Effector CD4-positive, alpha-beta T cell (primary cell): ENCODE measurements around the gene RASAL2.
"Not testable (repeated sequence)": the region's sequence is repeated elsewhere in the genome, so short reads cannot be mapped to it uniquely, and the experiment has no call there.

Experiments used
- DNase-seq: peaks from one replicate; pipeline ENCODE4 v3.0.0-alpha.2; 2020

RASAL2 gene

DNA sequence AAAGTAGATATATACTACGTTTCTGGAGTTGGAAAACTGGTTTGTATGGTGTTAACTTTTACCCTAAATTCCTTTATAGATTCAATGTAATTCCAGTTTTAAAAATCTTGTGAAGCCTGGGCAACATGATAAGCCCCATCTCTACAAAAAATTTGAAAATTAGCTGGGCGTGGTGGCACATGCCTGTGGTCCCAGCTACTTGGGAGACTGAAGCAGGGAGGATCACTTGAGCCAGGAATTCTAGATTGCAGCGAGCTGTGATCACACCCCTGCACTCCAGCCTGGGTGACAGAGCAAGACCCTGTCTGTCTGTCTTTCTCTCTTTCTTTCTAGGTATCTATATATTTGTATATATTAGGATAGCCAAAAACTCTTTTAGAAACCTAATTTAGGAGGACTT lies 260.9 kb downstream of the RASAL2 start:
- no peak for DNase-seq

DNA sequence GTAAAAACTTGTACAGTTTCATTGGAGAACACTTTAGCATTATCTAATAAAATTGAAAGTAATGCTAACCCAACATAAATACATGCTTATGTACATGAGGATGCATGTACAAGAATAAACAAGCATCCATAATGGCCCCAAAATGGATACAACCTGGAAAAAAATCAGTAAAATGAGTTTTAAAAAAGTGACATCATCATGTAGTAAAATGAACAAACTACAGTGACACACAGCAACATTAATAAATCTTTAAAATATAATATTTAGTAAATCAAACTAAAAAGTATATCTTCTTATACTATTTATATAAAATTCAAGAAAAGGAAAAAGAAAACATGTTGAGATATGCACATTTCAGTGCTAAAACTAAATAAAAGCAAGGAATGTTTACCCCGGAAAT lies 262.4 kb downstream of the RASAL2 start:
- no peak for DNase-seq

DNA sequence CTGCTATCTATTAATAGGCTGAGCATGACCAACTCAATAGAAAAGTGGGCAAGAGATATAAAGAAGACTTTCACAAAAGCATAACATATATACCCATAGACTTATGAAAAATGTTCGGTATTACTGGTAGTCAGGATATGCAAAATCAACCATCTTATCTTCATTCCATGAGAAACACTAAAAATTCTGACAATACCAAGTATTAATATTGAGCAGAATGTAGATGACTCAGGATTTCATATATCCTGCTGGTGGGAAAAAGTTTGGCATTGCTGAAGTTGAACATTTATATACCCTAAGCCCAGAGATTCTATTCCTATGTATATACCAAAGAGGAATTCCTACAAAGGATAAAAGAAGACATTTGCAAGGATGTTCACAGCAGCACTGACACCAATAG lies 264.6 kb downstream of the RASAL2 start:
- no peak for DNase-seq

DNA sequence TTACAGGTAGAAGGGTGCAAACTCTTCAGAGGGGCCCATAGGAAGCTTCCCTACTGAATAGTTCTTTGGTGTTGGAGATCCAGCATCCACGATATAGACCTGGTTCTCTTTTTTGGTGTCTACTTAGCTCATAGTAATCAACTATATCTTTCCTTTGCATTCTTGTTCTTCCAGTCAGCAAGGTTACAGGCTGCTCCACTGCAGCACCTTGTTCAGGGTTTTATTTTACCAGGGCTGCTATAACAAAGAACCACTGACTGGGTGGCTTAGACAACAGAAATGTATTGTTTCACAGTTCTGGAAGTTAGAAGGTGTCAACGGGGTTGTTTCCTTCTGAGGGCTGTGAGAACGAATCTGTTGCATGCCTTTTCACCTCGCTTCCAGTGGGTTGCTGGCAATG lies 266.5 kb downstream of the RASAL2 start:
- no peak for DNase-seq

DNA sequence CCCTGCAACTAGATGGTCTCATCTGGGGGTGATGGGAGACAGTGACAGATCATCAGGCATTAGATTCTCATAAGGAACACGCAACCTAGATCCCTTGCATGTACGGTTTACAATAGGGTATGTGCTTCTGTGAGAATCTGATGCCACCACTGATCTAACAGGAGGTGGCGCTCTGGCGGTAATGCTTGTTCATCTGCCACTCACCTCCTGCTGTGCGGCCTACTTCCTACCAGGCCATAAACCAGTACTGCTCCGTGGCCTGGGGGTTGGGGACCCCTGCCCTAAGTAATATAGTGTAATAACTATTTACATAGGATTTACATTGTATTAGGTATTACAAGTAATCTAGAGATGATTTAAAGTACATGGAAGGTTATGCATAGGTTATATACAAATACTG lies 267.9 kb downstream of the RASAL2 start:
- no peak for DNase-seq

DNA sequence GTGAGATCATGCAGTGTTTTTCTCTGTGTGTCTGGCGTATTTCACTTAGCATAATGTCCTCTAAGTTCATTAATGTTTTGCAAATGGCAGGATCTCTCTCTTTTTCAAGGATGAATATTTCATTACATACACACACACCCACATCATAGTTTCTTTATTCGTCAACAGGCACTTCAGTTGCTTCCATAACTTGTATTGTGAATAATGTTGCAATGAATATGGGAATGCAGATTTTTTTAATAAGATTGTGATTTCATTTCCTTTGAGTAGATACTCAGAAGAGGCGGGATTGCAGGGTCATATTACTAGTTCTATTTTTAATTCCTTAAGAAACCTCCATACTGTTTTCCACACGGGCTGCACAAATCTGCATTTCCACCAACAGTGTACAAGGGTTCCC lies 268.8 kb downstream of the RASAL2 start:
- DNase-seq, result no peak

DNA sequence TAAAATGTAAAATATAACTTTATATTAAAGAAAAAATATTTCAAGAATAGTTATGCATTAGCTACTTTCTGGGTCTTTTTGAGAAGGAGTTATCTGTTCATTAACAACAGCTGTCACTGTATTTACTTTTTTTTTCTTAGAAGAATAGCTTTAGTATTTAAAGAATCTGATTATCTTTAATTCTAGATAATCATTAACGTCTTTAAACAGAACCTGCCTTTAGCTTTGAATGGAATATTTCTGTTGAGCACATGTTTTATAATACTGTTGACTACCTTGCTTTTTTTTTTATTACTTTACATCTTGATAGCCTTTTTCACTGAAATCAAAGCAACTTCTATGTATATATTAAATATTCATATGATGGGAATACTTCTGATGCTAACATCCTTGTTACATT lies 270.9 kb downstream of the RASAL2 start:
- no peak for DNase-seq

DNA sequence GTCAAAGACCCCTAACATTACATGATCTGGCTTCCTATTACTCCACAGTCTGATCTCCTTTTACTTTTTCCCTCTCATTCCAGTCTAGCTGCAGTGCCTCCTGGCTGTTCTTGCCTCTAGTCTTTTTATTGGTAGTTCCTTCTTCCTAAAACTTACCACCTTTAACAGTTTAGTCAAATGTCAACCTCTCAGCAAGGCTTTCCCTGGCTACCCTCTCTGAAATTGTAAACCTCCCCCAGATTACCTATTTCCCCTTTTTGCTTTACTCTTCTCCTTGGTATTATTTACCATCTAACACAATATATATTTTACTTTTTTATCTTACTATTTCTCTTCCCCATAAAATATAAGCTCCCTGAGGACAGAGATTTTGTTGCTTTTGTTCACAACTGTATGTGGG lies 273.2 kb downstream of the RASAL2 start:
- no peak for DNase-seq

DNA sequence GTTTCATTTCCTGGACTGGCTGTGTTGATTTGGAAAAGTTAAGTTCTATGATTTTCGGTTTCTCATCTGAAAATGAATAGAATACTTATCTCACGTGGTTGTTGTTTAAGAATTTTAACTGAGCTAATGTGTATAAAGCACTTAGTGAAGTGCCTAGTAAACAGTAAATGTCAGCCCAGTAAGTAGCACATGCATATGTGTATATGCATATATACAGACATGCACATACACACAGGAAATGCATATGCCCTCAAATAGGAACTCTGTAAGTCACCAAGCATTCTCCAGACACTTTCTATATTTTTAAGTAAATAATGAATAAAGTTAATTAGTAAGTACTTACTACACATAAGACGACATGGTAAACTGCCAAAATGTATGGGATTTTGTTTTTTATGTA lies 274.3 kb downstream of the RASAL2 start:
- no peak for DNase-seq

DNA sequence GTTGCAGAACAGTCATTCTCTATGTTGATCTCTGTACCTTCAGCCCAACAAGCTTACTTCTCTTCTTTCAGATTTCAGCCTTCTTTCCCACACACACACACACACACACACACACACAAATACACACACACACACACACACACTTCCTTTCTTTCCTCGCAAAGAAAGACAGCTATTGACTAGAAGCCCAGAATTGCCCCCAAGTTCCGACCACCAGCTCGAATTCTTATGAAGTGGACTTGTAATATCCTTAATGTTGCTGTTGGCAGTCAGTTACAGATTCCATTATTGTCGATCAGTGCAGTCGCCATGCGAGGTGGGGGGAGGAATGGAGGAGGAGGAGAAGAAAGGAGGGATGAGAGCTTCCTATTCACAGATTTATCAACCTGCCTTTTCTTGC lies 277.3 kb downstream of the RASAL2 start:
- no peak for DNase-seq

DNA sequence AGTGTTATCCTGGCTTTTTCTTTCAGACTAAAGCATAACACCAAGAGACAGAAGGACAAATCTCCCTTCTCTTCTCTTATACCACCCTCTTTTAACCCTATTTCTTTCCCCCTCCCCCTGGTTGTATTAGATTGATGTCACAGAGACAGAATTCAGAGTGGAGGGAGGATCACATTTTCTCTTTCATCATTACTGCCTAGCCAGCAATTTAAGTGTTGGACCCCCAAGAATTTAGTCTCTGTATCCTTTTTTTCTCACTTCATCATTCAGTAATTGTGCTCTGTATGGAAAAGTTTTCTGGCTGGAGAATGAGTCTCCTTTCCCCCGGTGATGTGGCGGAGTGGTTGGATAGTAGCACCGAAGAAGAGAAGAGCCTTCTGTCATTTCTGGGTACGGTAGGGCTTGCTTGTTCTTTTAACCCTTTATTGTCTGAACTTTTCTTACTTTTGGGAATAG lies 278.1 kb downstream of the RASAL2 start:
- DNase-seq, result no peak

DNA sequence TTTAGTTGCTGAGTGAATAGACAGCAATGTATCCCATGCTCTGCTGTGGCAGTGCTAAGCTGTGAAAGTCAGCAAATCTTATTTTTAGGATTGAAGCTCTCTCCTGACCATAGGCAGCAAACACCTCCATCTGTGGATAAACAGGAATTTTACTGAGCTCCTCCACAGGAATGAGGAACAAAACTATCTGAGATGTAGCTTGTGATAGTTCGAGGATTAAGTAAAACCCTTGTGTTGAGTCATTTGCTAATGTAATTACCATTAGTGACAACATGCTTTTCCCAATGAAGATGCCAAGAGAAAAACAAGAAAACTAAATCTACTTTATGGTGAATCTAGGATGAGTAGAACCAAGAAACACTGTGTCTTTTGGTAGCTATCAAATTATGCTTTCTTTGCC lies 280.1 kb downstream of the RASAL2 start:
- no peak for DNase-seq

DNA sequence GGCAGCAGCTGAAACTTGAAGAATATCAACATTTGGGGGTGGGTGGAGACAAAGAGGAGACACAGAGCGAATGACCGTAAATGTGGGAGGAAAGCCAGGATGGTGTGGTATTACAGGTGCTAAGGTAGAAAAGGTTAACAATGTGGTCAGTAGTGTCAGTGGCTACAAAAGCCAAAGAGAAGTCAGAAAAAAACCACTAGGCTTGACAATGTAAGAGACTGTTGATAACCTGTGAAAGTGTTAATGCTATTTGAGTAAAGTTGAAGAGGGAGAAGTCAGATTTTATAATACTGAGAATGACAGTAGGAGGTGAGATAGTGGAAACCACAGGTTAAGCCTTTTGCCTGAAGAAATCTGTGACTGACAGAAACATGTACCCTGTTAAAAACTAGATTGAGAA lies 282.1 kb downstream of the RASAL2 start:
- DNase-seq, result no peak

DNA sequence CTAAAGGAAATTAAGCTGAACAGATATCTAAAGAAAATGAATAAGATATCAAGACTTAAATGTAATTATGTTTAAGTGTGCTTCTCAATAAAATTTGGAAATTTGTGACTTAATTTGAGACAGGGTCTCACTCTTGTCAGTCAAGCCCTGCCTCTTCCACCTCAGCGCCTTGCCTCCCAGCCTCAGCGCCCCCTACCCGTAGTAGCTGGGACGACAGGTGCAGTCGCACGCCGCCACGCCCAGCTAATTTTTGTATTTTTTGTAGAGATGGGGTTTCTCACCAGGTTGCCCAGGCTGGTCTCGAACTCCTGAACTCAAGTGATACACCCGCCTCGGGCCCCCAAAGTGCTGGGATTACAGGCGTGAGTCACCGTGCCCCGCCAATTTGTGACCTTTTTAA lies 285.9 kb downstream of the RASAL2 start:
- DNase-seq, result no peak

DNA sequence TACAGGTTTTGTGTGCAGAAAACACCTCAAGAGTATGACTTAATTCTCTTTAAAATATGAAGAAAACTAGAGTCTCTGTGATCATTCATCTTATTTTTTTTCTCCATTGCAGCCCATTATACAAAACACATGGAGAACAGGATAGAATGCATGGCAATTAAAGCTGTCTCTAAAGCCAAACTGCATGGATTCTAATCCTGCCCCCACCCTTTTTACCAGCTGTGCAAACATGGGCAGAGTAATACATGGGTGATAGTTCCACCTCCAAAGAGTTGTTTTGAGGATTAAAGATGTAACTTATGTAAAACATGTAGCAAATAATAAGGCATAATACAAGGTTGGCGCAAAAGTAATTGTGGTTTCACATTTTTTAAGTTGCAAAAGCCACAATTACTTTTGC lies 288.5 kb downstream of the RASAL2 start:
- DNase-seq, result no peak

DNA sequence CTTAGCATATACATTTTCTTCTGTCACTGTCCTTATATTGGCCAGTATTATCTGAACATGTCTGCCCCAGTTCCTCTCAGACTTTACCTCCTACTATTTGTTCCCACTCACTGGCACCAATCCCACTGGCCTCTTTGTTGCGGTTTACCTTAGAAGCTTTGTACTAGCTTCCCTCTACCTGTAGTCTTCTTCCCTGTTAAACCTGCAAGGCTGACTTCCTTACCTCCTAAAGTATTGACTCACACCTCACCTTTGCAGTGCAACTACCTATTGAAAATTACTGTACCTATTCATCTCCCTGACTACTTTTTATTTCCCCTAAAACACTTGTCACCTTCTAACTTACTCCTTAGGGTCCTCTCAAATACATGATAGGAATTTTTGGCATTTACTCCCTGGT lies 291.8 kb downstream of the RASAL2 start:
- no peak for DNase-seq

DNA sequence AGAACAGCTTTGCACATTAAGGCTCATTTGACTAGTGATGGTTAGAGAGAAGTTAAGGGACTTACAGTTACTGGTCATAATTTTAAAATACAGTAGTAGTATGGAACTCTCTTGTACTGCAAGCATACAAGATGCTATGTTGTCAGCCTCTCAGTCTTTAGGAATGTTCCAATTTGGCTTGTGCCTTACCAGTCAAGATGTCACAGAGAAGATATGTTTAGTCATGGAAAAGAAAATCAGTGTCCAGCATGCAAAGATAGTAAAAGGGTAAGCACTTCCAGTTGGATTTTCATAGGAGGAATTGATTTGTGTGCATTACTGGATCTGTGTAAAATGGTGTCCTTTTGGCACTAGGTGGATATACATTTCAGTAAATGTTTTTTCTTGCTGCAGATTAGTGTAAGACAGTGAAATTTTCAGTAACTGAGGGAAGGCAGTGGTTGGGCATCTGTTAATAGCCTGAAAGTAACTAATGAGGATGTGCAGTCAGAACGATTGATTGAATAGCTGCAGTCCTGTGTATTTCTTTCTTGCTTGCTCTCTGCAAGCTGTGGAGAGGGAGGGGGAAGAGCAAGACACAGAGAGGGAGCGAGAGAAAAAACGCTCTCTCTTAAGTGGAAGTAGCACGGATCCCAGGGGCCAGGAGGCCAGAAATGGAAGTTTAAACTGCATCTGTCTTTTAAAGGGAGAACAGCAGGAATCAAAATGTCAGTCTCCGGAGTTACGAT lies 294.7 kb downstream of the RASAL2 start:
- DNase-seq, result no peak

DNA sequence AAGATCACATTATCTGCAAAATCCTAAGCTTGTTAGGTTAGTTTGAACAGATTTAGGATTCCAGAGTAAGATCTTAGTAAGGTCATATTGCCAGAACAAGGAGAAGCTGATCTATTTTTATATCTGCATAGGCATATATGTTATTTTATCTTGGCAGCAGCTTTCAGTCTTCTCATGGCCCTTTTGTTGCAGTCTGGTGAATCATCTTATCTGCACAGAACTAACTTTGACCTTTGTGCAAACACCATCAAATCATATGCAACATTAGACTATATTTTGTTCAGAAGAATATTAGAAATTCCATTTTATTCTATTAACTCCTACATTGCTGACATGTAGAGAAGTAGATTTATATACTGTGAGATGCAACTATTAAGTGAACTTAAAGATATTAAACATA lies 295.5 kb downstream of the RASAL2 start:
- no peak for DNase-seq

DNA sequence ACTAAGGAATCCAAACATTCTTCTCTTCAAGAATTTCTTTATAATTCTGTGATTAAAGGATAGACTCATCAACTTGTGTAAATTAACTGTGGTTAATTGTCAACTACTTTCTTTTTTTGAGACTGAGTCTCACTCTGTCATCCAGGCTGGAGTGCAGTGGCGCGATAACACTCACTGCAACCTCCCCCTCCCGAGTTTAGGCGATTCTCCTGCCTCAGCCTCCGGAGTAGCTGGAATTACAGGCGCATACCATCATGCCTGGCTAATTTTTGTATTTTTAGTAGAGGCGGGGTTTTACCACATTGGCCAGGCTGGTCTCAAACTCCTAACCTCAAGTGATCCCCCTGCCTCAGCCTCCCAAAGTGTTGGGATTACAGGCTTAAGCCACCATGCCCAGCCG lies 296.4 kb downstream of the RASAL2 start:
- DNase-seq, result not testable (repeated sequence)

DNA sequence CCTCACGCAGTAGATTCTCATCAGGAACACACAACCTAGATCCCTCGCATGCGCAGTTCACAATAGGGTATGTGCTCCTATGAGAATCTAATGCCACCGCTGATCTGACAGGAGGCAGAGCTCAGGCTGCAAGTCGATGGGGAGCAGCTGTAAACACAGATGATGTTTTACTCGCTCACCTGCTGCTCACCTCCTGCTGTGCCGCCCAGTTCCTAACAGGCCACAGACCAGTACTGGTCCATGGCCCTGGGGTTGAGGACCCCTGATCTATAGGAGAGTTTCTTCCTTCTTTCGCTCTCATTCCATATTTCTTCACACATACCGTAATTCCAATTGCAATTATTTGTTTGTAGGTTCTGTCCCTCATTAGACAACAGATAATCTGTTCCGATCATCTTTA lies 299.5 kb downstream of the RASAL2 start:
- DNase-seq, result no peak

DNA sequence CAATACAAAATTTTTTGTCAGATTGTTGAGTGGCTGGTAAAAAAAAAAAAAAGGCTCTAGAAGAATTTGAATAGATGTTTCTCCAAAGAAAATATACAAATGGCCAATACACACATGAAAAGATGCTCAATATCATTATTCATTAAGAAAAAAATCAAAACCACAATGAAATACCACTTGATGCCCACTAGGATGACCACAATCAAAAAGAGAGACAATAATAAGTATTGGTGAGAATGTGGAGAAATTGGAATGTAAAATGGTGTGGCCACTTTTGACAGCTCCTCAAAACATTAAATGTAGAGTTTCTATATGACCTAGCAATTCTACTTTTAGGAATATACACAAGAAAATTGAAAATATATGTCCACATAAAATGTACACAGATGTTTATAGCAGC lies 302.9 kb downstream of the RASAL2 start:
- DNase-seq, result no peak

DNA sequence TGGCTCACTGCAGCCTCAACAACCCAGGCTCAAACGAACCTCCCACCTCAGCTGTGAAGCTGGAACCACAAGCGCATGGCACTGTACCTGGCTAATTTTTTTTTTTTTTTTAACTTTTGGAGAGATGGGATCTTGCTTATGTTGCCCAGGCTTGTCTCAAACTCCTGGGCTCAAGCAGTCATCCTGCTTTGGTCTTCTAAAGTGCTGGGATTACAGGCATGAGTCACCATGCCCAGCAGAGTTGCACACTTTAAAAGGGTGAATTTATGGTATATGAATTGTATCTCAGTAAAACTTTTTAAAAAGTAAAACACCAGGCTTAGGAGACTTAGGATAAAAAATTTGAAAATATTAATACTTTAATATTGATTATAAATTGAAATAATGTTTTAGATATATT lies 303.8 kb downstream of the RASAL2 start:
- DNase-seq, result no peak

DNA sequence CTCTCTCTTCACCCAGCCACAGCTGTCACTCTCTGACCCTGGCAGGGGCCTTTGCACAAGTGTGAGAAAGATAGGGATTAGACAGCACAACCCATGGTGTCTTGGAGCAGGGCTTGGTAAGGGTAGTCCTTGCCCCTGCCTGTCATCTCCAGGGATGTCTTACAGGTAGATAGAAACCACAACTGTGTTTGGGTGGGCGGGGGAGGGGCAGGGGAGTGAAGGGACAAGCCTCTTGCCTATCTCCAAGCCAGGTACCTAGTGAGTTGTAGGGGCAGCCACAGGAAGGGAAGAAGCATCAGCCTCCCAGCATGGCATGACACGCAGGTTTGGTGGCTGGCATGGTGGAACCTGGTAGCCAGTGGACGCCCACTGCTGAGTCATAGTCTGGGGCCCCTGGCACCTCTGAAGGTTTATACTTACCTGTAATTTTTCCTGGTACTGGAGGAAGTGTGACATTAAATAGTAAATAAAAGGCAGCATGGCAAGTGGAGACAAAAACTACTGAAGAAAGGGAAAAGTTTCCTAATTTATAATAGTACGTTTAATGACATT lies 305.3 kb downstream of the RASAL2 start:
- DNase-seq, result no peak

DNA sequence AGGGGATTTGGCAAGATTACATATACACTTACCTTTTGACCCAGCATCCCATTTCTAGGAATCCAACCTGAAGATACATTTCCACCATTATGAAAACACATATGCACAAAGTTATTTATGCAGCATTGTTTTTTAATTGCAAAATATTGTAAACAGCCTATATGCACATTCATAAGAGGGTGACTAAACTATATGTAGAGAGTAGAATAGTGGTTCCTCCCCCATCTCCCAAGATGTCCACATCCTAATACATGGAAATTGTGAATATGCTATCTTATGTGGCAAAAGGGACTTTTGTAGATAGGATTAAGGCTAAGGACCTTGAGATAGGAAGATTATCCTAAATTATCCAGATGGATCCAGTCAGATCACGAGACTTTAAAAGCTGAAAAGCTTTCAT lies 311.2 kb downstream of the RASAL2 start:
- DNase-seq, result no peak

DNA sequence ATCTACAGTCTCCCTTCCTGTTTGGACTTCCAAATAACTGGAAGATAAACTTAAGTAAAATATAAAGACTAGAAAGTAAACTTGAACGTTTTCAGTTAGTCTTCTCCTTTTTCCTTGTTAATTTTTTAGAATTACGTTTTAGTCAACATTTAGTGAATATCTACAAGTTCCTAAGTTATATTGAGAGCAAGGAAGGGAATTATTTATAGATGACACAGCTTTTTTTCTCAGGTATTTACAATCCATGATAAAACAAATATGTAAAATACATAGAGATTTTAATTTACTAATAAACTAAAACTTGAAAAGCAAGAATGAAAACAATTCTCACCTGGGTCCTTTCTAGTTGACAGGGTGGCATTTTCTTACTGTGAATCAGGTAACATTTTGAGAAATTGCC lies 313.3 kb downstream of the RASAL2 start:
- no peak for DNase-seq
